Inferior parietal cortex (tissue), 1 donor: Measurements from ENCODE around the gene POU2AF2.

ENCODE experiments used
- DNase-seq: peaks from one replicate; pipeline ENCODE4 v3.0.0-alpha.2; 2016; ENCODE audit errors: extremely low spot score

Gene POU2AF2

GRCh38 chr11:111330234-111330893 lies 84.8 kb downstream of the POU2AF2 start:
- DNase-seq, result no peak

DNA sequence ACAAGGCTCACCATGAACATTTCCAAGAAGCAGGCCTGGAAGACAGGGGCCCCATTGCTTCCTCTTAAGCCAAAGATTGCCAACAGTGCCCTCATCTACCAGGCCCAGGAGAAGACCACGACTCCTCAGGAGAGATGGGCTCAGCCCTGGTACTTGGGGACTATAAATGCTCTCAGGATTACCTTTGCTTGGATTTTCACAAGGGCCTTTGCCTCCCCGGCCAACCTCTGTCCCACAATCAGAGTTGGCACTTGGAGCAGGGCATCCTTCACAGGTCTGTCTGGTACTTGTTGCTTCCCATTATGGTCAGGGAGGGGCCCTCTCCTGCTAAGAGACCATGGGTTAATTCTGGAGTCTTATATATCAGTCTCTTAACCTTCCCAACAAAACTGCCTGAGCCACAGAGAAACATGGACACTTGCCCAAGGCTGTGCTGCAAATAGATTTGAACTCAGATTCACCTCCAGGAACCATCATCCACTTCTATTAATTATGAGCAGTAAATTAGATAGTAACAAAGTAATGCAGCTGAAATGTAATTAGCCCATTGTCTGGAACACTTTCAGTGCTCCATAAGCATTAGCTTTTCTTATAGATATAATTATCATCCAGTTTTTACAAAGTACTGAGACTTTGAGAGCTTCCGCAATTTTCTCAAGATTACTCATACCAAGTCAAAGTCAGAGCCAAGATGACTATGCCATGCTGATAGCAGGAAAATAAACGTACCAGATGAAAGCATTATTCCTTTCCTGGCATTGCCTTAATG lies 86.4 kb downstream of the POU2AF2 start:
- DNase-seq, result no peak

- no peak for DNase-seq
Measured at GRCh38 chr11:111334532-111335502, 89.3 kb downstream of the POU2AF2 start.

DNA sequence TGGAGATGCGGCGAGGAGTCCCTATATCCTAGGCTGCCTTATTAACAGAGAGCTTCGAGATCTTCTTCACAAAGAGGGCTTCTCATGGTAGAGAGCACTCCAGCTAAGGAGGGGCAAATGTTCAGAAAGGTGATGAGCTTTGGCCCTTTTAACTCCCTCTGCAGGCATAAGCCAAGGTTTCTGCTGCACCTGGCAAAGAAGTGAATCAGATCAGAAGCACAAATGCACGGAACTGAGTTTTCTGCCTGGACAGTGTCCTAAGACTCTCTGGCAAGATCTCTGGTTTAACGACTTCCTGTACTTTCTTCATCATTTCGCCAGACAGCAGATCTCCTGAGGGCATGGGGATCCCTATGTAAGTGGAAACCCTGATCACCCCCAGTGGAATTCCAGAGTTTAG lies 90.0 kb downstream of the POU2AF2 start:
- DNase-seq, result no peak
